Coronary artery (tissue), 2 donors: ENCODE data around the gene CATSPERB.

Source experiments
- DNase-seq: peaks from one replicate; pipeline ENCODE4 v3.0.0-alpha.2; 2017; ENCODE audit warnings: low spot score
- H3K27ac ChIP-seq, 2 donors: fragments of 200-600 bp; sonication (generic); one replicate each; pipeline ENCODE4 v1.5.1; 2016 to 2019
- H3K4me3 ChIP-seq: fragments of 200-600 bp; sonication (generic); 2 replicates; pipeline ENCODE4 v1.5.1; 2016; ENCODE audit warnings: mild to moderate bottlenecking, moderate library complexity
- TF ChIP-seq, protein P1 (sequence below): fragments of 200-600 bp; sonication (generic); IDR thresholded peaks from one replicate; pipeline ENCODE4 v1.5.1; 2019; ENCODE audit warnings: antibody characterized with exemption

Gene CATSPERB, protein sequence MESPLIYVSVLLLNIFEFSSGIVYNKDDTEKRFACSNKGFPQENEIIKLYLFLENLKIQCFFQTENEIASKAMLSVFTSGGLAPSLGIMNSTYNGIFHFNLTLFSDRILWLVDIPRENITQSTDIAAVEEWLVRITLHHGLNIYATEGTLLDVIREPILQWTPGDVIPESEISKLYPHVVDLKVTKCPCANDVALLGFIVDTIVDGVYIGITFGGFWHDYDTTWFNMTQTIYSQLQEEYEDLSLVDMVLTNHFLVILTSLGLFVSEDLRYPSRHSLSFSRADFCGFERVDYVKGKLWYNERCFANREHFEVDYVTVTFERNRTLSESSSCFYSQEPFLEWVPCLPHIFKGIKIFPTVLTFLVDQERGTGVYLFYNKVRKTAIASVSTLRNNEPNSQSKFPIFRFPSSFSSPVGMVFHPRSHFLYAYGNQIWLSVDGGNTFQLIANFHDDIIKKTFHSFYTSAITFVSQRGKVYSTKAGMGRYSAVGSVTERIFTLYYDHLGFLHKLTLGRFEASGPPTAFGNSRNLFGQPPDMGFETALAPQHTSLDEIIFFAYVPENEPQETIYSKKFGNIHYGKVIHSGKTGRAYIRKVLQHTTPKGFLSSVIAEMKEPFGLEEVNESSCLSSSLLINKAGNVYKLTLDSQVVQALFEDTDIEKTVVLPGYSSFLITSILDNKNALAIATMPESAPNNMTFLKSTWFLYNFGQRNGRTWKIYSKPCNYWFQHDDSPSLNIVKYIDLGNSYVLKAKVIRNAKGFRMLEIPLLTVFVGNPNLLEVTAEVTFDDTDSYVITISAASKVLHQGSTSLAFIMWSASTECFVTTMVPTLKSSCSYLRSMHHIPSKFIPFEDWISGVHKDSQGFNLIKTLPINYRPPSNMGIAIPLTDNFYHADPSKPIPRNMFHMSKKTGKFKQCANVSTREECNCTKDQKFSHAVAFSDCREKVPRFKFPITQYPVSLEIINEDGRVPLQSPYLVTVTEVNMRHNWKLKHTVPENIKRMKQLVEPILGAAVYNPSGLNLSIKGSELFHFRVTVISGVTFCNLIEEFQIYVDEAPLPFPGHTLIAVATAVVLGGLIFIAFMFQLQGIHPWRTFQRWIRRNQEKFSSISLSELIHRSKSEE

DNA sequence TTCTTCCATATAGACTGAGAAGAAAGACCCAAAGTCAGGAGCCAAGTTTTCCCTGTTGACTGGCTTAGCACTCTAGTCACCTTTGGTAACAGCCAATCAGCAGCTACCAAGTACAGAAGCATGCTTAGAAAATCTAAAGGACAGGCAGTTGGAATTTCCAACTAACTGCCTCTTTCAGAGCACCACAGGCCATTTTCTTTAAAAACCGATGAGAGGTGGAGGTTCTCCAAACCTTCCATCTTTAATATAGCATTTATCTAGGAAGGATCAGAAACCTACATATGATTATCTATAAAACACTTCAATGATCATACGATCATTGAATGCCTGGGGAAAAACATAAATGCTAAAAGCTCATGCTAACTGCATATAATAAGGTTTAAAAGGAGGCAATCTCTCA, at the start of gene CATSPERB:
TSS of gene CATSPERB (minus strand) at position 101 of the 400 bp plus-strand sequence. CDS start 2,607 bp downstream, outside the sequence.
- Histone ChIP-seq H3K4me3 (no peak within 1 kb of the TSS), H3K27ac (no peak within 1 kb of the TSS)
- no peak for DNase-seq
- TF ChIP-seq, protein P1, sequence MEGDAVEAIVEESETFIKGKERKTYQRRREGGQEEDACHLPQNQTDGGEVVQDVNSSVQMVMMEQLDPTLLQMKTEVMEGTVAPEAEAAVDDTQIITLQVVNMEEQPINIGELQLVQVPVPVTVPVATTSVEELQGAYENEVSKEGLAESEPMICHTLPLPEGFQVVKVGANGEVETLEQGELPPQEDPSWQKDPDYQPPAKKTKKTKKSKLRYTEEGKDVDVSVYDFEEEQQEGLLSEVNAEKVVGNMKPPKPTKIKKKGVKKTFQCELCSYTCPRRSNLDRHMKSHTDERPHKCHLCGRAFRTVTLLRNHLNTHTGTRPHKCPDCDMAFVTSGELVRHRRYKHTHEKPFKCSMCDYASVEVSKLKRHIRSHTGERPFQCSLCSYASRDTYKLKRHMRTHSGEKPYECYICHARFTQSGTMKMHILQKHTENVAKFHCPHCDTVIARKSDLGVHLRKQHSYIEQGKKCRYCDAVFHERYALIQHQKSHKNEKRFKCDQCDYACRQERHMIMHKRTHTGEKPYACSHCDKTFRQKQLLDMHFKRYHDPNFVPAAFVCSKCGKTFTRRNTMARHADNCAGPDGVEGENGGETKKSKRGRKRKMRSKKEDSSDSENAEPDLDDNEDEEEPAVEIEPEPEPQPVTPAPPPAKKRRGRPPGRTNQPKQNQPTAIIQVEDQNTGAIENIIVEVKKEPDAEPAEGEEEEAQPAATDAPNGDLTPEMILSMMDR = no peak

DNA sequence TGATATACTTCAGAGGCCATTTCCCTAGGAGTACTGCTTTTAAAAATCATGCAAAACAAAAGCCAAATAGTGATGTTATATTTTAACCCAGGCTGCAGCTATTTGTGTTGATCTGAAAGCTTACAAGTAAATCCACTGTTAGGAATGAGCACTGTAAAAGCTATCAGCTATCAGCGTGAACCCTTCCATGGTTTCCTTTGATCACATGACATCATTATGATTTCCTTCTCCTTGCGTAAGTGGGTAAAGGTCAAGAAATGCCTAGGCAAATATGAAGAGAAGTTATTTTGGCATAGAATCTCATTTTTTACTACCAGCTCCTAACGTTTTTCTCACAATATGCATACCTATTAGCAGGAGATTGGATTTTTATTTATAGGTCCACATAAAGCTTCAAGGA, 48.6 kb upstream of the CATSPERB start:
- Histone ChIP-seq H3K4me3 (no peak overlapping the region), H3K27ac (no peak overlapping the region)
- no peak for DNase-seq
- TF ChIP-seq, protein P1 = no peak

DNA sequence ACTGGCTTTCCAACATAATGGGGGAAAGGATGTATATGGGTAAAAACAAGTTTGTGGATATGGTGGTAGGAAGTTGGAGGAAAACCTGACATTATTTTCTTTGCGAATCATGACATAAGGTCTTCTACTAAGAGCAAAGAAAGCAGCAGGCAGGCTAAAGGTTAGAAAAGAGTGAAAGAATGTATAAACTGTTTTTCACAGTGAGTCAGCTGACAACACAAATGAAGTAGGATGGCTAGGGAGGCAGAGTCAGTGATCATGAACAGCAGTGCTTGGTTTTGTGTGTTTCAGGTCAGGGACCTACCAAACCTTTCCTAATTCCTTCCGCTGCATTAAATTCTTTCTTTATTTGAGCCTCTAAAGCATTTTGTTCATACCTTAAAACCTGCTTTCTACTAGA, 46.3 kb upstream of the CATSPERB start:
- TF ChIP-seq, protein P1 = no peak
- no peak for DNase-seq
- H3K4me3 ChIP-seq = no peak overlapping the region
- no peak overlapping the region for H3K27ac ChIP-seq

DNA sequence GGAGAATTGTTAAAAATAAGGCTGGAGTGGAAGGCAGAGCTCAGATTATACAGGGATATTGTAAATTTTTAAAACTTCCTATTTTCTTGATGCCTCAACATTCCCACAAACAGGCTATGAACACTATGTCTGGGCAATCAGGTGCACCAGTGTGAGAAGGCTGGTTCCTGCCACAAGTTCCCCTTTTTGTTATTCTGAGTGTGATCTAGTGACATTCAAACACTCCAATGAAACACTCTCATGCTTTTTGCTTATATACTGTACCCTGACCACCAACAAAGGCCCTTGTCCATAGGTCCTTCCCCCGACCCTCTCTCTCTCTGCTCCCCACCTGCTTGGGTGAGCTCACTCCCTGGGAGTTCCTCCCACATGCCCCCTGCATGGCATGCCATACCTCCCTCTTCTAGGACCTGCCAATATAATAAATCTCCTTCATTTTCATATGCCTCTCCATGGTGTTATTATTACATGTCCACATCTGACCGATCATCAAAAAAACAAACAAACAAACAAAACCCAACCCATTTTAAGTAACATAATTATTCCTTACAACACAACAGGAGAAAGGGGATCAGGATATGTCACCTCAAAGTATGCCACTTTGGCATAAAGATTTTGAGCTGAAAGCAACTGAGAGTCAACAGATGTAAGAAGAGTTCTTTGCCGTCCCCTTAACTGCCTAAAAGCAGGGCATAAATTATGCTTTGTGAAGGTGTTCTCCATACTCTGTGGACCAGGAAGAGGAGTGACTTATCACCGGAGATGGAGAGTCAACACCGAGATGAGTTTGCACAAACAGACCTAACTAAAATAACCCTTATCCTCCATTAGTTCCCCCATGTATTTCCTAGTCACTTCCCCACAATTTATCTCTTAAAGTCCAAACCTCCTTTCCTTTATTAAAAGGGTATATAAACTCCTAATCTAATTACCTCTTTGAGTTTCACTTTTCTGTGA, 42.5 kb upstream of the CATSPERB start:
- no peak overlapping the region for H3K27ac ChIP-seq
- H3K4me3 ChIP-seq = no peak overlapping the region
- TF ChIP-seq, protein P1 = no peak
- no peak for DNase-seq

DNA sequence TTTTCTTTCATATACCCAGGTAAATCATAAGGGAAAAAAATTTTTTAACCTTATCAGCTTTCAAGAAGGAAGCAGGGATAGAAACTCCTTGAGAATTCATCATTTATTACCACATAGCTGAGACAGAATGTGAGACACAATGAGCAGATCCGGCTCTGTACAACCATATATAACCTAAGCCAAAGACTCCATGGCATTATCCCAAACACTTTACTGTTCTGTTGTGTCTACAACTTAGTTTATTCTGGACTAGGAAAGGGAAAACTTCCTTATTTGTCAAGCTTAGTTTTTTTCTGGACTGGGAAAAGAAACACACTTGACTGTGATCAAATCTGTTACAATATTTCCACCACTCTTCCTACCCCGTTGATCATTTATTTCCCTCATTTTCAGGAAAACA, 38.3 kb upstream of the CATSPERB start:
- DNase-seq = no peak
- no peak overlapping the region for H3K27ac ChIP-seq
- no peak overlapping the region for H3K4me3 ChIP-seq
- TF ChIP-seq, protein P1 = no peak
